IPS DF 4.7 (cell line): ENCODE measurements around the gene SRGAP2B.
"Not testable (repeated sequence)": the region's sequence is repeated elsewhere in the genome, so short reads cannot be mapped to it uniquely, and the experiment has no call there.

ENCODE experiments used
- DNase-seq: peaks from one replicate; pipeline ENCODE4 v3.0.0-alpha.2; 2013; ENCODE audit warnings: low spot score; ENCODE audit errors: extremely low read depth

The SRGAP2B gene

GRCh38 chr1:145047553-145047952 is 47.6 kb downstream of the SRGAP2B start:
- not testable (repeated sequence) for DNase-seq

- DNase-seq, result not testable (repeated sequence)
Observed at GRCh38 chr1:145045571-145046273, 49.4 kb downstream of the SRGAP2B start.

DNA sequence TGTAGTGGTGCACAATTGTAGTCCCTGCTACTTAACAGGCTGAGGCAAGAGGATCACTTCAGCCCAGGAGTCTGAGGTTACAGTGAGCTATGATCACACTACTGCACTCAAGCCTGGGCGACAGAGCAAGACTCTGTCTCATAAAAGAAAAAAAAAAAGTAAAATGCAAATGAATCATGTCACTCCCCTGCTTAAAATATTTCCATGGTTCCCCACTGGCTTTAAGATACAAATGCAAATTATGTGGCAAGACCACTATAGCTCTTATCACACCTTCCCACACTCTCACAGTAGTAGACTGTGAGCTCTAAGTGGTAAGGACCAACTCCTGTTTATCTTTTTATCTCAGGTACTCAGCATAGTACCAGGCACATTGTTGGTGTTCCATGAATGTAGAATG is 53.6 kb downstream of the SRGAP2B start:
- not testable (repeated sequence) for DNase-seq

DNA sequence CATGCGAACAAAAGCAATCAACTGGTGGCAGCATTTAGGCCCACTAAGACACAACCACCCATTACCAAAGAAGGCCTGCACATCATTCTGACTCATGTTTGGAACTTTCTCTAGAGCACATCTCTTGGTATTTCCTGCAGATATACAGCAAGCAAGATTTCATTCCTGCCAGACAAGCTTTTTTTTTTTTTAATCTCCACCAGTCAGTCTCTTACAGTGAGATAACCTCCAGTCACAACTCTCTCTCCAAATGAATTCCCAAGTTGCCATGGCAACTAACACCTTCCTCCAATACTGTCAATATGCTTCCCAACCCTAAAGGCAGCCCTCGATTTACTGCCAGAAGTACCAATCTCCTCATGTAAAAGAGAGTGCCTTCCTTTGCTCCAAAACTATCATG is 59.1 kb downstream of the SRGAP2B start:
- not testable (repeated sequence) for DNase-seq

- DNase-seq, result not testable (repeated sequence)
Observed at GRCh38 chr1:145033523-145033922, 61.6 kb downstream of the SRGAP2B start.

GRCh38 chr1:145027251-145027650 is 67.9 kb downstream of the SRGAP2B start:
- not testable (repeated sequence) for DNase-seq

DNA sequence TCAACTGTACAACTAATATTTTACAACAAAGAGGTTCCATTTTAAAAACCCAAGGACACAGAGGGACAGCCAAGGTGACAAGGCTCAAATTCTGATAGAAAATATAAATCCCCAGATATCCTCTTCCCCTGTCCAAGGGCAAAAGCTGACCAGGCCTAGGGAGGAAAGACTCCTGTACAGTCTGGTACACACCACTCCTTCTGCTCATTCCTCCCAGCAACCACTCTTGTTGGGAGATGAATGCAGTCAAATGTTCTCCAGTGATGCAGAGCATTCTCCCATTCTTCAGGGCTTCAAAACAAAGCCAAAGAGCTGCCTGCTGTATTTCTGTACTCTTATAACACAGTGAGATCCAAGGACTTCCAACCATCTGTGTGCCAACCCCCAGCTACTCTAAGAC is 69.8 kb downstream of the SRGAP2B start:
- DNase-seq, result not testable (repeated sequence)

DNA sequence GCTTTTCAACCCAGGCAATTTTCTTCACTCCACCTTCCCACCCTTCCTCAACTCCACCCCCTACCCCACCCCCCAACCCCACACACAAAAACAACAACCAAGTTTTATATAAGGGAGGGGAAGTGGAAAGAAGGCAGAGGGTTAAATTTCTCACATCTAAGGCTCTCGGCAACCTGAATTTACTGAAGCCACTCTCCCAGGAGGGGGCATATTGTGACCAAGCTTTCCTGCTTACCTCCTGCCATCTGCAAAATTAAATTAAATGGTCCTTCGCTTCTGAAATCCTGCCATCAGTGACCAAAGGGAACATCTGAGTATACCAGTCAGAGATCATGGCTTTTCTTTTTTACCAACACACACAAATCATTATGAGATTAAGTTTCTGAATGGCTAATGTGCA is 72.9 kb downstream of the SRGAP2B start:
- not testable (repeated sequence) for DNase-seq

DNA sequence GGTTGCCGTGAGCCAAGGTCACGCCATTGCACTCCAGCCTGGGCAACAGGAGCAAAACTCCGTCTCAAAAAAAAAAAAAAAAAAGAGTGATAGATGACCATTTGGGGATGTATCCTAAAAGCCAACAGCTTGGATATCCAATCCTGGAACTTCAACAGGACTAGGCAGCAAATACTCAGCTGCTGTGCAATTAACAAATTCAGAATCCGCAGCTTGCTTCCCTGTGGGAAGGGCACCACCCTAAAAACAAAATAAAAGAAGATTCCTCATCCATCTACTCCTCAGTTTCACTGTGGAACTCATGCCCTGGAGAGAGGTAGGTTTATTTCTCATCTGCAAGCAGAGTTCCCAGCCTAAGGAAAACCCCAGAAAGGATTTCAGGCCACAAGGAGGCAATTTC is 73.4 kb downstream of the SRGAP2B start:
- not testable (repeated sequence) for DNase-seq

GRCh38 chr1:145019709-145020108 is 75.4 kb downstream of the SRGAP2B start:
- DNase-seq, result not testable (repeated sequence)

DNA sequence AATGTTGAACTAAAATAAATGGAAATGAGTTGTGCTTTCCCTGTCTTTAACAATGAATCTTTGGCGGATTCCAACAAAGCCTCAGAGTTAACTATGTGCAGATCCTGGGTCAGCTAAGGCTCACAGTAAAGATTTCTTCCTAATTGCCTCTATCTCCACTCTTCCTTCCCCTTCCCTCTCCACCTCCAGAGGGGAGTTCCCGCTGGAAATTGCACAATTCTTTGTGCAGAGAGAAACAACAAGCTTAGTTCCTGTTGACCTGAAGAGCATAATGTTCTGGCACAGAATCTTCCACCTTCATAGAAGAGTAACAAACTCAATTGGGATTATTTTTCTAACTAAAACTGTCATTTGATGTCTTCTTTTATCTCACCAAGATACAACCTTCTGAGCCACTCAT is 77.4 kb downstream of the SRGAP2B start:
- not testable (repeated sequence) for DNase-seq

- DNase-seq, result not testable (repeated sequence)
Observed at GRCh38 chr1:145016492-145016862, 78.7 kb downstream of the SRGAP2B start.

- DNase-seq, result not testable (repeated sequence)
Observed at GRCh38 chr1:145015744-145016491, 79.2 kb downstream of the SRGAP2B start.

- not testable (repeated sequence) for DNase-seq
Observed at GRCh38 chr1:145013353-145013752, 81.8 kb downstream of the SRGAP2B start.

DNA sequence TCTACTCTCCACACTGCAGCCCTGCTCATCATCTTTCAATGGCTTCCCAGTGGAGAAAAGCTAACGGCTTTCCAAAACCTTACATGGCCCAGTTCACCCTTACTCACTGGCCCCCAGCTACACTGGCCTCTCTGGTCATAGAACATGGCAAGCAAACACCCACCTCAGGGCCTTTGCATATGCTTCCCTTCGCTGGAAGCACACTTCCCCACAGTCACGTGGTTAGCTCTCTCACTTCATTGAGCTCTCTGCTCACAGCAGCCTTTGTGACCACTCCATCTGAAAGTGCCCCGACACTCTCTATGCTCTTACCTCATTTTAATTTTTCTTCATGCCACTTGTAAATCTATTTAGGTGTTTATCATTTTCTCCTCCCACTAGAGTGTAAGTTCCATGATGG is 83.3 kb downstream of the SRGAP2B start:
- DNase-seq, result not testable (repeated sequence)

DNA sequence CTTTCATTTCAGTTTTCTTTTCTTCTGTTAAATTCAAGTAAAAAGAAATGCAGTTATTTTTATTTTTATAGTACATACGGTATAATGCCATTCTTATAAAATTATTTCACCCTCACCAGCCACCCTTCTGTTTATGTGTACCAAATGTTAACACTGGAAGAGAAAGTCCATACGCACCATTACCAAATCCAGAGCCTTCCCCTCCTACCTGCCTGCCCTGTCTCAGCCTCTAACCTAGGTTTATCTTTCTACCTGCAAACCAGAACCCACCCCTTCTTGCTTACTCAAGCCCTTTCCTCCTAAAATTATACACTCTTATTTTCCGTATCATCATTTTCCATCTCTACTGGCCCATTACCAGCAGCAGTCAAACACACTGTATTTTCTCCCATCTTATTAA is 84.5 kb downstream of the SRGAP2B start:
- DNase-seq, result not testable (repeated sequence)

- not testable (repeated sequence) for DNase-seq
Observed at GRCh38 chr1:145009928-145010327, 85.2 kb downstream of the SRGAP2B start.

DNA sequence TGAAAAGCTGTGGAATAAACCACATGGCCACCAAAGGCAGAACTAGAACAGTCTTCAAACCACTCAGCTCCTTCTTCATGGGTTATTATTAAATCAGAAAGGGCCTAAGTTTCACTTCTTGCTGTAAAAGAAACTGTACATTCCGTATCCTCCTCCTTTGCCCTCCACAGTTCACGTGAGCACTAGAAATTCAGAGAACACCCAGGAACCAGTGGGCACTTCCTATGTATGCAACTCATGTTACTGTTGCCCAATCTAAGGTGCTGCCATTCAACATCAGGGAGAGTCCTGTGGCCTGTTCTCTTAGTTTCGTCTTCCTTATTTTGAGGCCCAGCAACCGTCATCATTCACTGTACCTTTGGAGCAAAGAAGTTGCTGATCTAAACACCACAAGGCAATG is 86.7 kb downstream of the SRGAP2B start:
- DNase-seq, result not testable (repeated sequence)

- DNase-seq, result not testable (repeated sequence)
Observed at GRCh38 chr1:145005142-145005541, 90.0 kb downstream of the SRGAP2B start.

GRCh38 chr1:145001381-145001780 is 93.7 kb downstream of the SRGAP2B start:
- not testable (repeated sequence) for DNase-seq

- DNase-seq, result not testable (repeated sequence)
Observed at GRCh38 chr1:145000743-145001326, 94.3 kb downstream of the SRGAP2B start.

- DNase-seq, result not testable (repeated sequence)
Observed at GRCh38 chr1:145000074-145000742, 94.9 kb downstream of the SRGAP2B start.
